Left lung (tissue), 10 donors: ENCODE measurements around the gene PIBF1. TPM values are rescaled to one million over a fixed set of nuclear protein-coding genes. Genes with fewer than 3 reads are reported as not detected.

Source experiments
- ATAC-seq: fragments of 200-7000 bp; cut with Tn5 transposase; one replicate; pipeline ENCODE4 v1.9.1; 2020; ENCODE audit warnings: moderate library complexity
- DNase-seq, 4 donors: peaks; one replicate each; pipeline ENCODE4 v3.0.0-alpha.2; 2013 to 2020
- H3K27ac ChIP-seq, 2 donors: fragments of 200-600 bp; sonication (generic) in 1 of 2; one replicate each; pipeline versions ENCODE4 v1.5.0 to v1.8.0; 2020 to 2021
- H3K27me3 ChIP-seq, 2 donors: fragments of 200-600 bp; sonication (generic) in 1 of 2; one replicate each; pipeline versions ENCODE4 v1.5.0 to v1.8.0; 2020 to 2021
- H3K36me3 ChIP-seq, 2 donors: fragments of 200-600 bp; sonication (generic) in 1 of 2; one replicate each; pipeline versions ENCODE4 v1.5.0 to v1.8.0; 2020 to 2021
- H3K4me1 ChIP-seq, 2 donors: fragments of 200-600 bp; one replicate each; pipeline ENCODE4 v1.8.0; 2021
- H3K4me3 ChIP-seq, 2 donors: fragments of 200-600 bp; sonication (generic) in 1 of 2; one replicate each; pipeline versions ENCODE4 v1.5.0 to v1.8.0; 2020 to 2021; ENCODE audit warnings: mild to moderate bottlenecking in 1 of 2
- H3K9me3 ChIP-seq, 2 donors: fragments of 200-600 bp; sonication (generic) in 1 of 2; one replicate each; pipeline versions ENCODE4 v1.5.0 to v1.8.0; 2020 to 2021
- CTCF ChIP-seq, 2 donors: fragments of 200-600 bp; sonication (generic) in 1 of 2; IDR thresholded peaks; one replicate each; pipeline versions ENCODE4 v1.5.0 to v1.8.0; 2021; ENCODE audit warnings: antibody characterized with exemption in 2 of 2
- intact Hi-C, 2 donors: fragments of 100-400 bp; cut with DNase I; formaldehyde crosslinking; loops; one replicate each; pipeline versions ENCODE4 v1.11.2 to v1.14.2; 2022
- polyA plus RNA-seq, 6 donors: library from polyadenylated mRNA; unstranded; fragments of 120-200 nt; gene quantifications; one replicate each; pipeline ENCODE4 v1.2.1, GENCODE V29; 2013; ENCODE audit not compliant: insufficient read length in 6 of 6
- total RNA-seq, 2 donors: library from RNA; stranded (reverse); fragmentation: NEBNext Ultra II Directional; extraction: Animal tissue kit (Norgen Biotek cat#: 25700); gene quantifications; one replicate each; pipeline ENCODE4 v1.2.1, GENCODE V29; 2021
- donor health status: DM: no; HTN: yes; CAD: no.
- donor health status: DM: no; HTN: no; CAD: no.

Gene PIBF1
- total and polyA plus RNA-seq, 8 donors, result 20.7 to 52.6 (median 41.4) TPM

- no peak for TF ChIP-seq CTCF (IDR thresholded peaks at IDR 0.05)
- no peak overlapping the region for H3K4me3 ChIP-seq
- H3K4me1 ChIP-seq, result no peaks in the 10 kb centered on the region
- DNase-seq, result no peak
- intact Hi-C loops, result no loop called here
- no peaks in the 10 kb centered on the region for H3K27me3 ChIP-seq
- no peaks in the 10 kb centered on the region for H3K9me3 ChIP-seq
- ATAC-seq, result no peak
- H3K36me3 ChIP-seq, result peaks cover 0 to 22% of the 10 kb centered on the region in 2 donors
- H3K27ac ChIP-seq, result no peak overlapping the region
Measured at GRCh38 chr13:72853000-72853399, 71.1 kb downstream of the PIBF1 start.

GRCh38 chr13:72864142-72865011, 82.4 kb downstream of the PIBF1 start:
- Histone ChIP-seq H3K9me3 (no peaks in the 10 kb centered on the region), H3K36me3 (no peaks in the 10 kb centered on the region), H3K27ac (peak overlapping the region in 1 of 2 donors; percentile 40), H3K4me1 (no peaks in the 10 kb centered on the region), H3K27me3 (no peaks in the 10 kb centered on the region), H3K4me3 (no peak overlapping the region)
- ATAC-seq, result peak; percentile 59
- no peak for TF ChIP-seq CTCF (IDR thresholded peaks at IDR 0.05)
- DNase-seq, result peak in 2 of 4 donors; percentile 35 to 36
- intact Hi-C loops, result no loop called here

- H3K4me3 ChIP-seq, result no peak overlapping the region
Measured at GRCh38 chr13:72868229-72868628, 86.3 kb downstream of the PIBF1 start.

GRCh38 chr13:72875233-72875632, 93.3 kb downstream of the PIBF1 start:
- no peak for DNase-seq
- Histone ChIP-seq H3K4me1 (no peaks in the 10 kb centered on the region), H3K27me3 (no peaks in the 10 kb centered on the region), H3K27ac (no peak overlapping the region), H3K9me3 (peaks cover 0 to 10% of the 10 kb centered on the region in 2 donors), H3K4me3 (no peak overlapping the region), H3K36me3 (peaks cover 0 to 20% of the 10 kb centered on the region in 2 donors)
- ATAC-seq, result no peak
- no peak for TF ChIP-seq CTCF (IDR thresholded peaks at IDR 0.05)
- intact Hi-C loops, result no loop called here

More at GRCh38 chr13:72868229-72868628, 86.3 kb downstream of the PIBF1 start:
- no peak for ATAC-seq
- no peaks in the 10 kb centered on the region for H3K27me3 ChIP-seq
- no peaks in the 10 kb centered on the region for H3K36me3 ChIP-seq
- H3K9me3 ChIP-seq, result no peaks in the 10 kb centered on the region
- no peak for DNase-seq
- intact Hi-C loops, result no loop called here
- TF ChIP-seq CTCF (IDR thresholded peaks at IDR 0.05), result no peak
- H3K27ac ChIP-seq, result no peak overlapping the region
- H3K4me1 ChIP-seq, result no peaks in the 10 kb centered on the region

GRCh38 chr13:72884101-72884500, 102.2 kb downstream of the PIBF1 start:
- Histone ChIP-seq H3K4me1 (no peaks in the 10 kb centered on the region), H3K9me3 (peaks cover 0 to 3% of the 10 kb centered on the region in 2 donors), H3K4me3 (no peak overlapping the region), H3K27ac (no peak overlapping the region), H3K36me3 (no peaks in the 10 kb centered on the region), H3K27me3 (no peaks in the 10 kb centered on the region)
- intact Hi-C loops, result no loop called here
- DNase-seq, result no peak
- no peak for TF ChIP-seq CTCF (IDR thresholded peaks at IDR 0.05)
- no peak for ATAC-seq
